Prostate gland (tissue), 2 donors: Measurements from ENCODE around the gene RNF44. TPM values are rescaled to one million over a fixed set of nuclear protein-coding genes. Genes with fewer than 3 reads are reported as not detected.

Experiments
- DNase-seq: peaks from one replicate; pipeline ENCODE4 v3.0.0-alpha.2; 2019; ENCODE audit warnings: low spot score
- H3K27ac ChIP-seq, 2 donors: fragments of 200-600 bp; sonication (generic); 2 replicates each; pipeline ENCODE4 v1.5.1; 2017 to 2019
- H3K27me3 ChIP-seq: fragments of 200-600 bp; sonication (generic); replicated peaks from 2 replicates; pipeline ENCODE4 v1.5.1; 2019; ENCODE audit not compliant: insufficient read depth
- H3K36me3 ChIP-seq, 2 donors: fragments of 200-600 bp; sonication (generic); 1 replicate in 1 of 2; 2 replicates in 1 of 2; pipeline versions ENCODE4 v1.5.1 to v1.8.1; 2017 to 2019
- H3K4me1 ChIP-seq: fragments of 200-600 bp; sonication (generic); replicated peaks from 2 replicates; pipeline ENCODE4 v1.5.1; 2019
- H3K4me3 ChIP-seq, 2 donors: fragments of 200-600 bp; sonication (generic); 2 replicates each; pipeline ENCODE4 v1.5.1; 2017 to 2019
- H3K9me3 ChIP-seq: fragments of 200-600 bp; sonication (generic); 2 replicates; pipeline ENCODE4 v1.5.1; 2017
- POLR2A ChIP-seq: fragments of 450-650 bp; IDR thresholded peaks from one replicate; pipeline ENCODE4 v1.6.1; 2016; ENCODE audit warnings: antibody characterized with exemption, mild to moderate bottlenecking
- POLR2AphosphoS5 ChIP-seq: sonication (generic); formaldehyde crosslinking; IDR thresholded peaks from one replicate; pipeline ENCODE4 v1.6.1; 2017; ENCODE audit warnings: antibody characterized with exemption
- WGBS: methylation state at CpG from one replicate; pipeline ENCODE4 v1.1.5; 2018; 5-methylcytosine and 5-hydroxymethylcytosine counted together
- intact Hi-C: fragments of 100-400 bp; cut with DNase I; formaldehyde crosslinking; loops from one replicate; pipeline ENCODE4 v1.14.2; 2022
- total RNA-seq, 2 donors: library from RNA; depleted of rRNA; stranded (reverse); fragments of >200 nt; gene quantifications; one replicate each; pipeline ENCODE4 v1.1.0, GENCODE V29; 2016
- TF ChIP-seq, protein P1 (sequence below), 4 experiments: fragments of 200-600 bp in 2 of 4; fragments of 450-650 bp in 2 of 4; sonication (generic) in 2 of 4; IDR thresholded peaks; 1 replicate in 3 of 4; 2 replicates in 1 of 4; pipeline ENCODE4 v1.5.1; 2016 to 2019; ENCODE audit warnings: antibody characterized with exemption in 4 of 4, mild to moderate bottlenecking in 2 of 4, moderate library complexity in 2 of 4

The RNF44 gene
- total RNA-seq, 2 donors from 2014 or later = 26.4 to 43.3 TPM

- H3K27me3 ChIP-seq = no peaks in the 10 kb centered on the region
- 7% methylated on average over 9 of the region's 9 CpGs for WGBS
- intact Hi-C loops = loop anchor here (2.0 to 5.0 kb wide), 2 partner anchors 87 to 118 kb away; partner anchors contain the start of genes CLTB and FAF2
- peaks cover 0 to 11% of the 10 kb centered on the region in 2 donors for H3K36me3 ChIP-seq
- peaks cover 14% of the 10 kb centered on the region for H3K4me1 ChIP-seq
- no peak for DNase-seq
- peak overlapping the region; percentile 92 to 95 for H3K4me3 ChIP-seq
- TF ChIP-seq POLR2AphosphoS5 (no peak), POLR2A (no peak)
- TF ChIP-seq, protein P1, sequence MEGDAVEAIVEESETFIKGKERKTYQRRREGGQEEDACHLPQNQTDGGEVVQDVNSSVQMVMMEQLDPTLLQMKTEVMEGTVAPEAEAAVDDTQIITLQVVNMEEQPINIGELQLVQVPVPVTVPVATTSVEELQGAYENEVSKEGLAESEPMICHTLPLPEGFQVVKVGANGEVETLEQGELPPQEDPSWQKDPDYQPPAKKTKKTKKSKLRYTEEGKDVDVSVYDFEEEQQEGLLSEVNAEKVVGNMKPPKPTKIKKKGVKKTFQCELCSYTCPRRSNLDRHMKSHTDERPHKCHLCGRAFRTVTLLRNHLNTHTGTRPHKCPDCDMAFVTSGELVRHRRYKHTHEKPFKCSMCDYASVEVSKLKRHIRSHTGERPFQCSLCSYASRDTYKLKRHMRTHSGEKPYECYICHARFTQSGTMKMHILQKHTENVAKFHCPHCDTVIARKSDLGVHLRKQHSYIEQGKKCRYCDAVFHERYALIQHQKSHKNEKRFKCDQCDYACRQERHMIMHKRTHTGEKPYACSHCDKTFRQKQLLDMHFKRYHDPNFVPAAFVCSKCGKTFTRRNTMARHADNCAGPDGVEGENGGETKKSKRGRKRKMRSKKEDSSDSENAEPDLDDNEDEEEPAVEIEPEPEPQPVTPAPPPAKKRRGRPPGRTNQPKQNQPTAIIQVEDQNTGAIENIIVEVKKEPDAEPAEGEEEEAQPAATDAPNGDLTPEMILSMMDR (IDR thresholded peaks at IDR 0.05) = no peak
- H3K27ac ChIP-seq = peak overlapping the region; percentile 98
- no peaks in the 10 kb centered on the region for H3K9me3 ChIP-seq
Observed at GRCh38 chr5:176535664-176536131, 1.5 kb downstream of the RNF44 start.

- 33% methylated on average over 11 of the region's 11 CpGs for WGBS
Observed at GRCh38 chr5:176535101-176535663, 2.0 kb downstream of the RNF44 start.

DNA sequence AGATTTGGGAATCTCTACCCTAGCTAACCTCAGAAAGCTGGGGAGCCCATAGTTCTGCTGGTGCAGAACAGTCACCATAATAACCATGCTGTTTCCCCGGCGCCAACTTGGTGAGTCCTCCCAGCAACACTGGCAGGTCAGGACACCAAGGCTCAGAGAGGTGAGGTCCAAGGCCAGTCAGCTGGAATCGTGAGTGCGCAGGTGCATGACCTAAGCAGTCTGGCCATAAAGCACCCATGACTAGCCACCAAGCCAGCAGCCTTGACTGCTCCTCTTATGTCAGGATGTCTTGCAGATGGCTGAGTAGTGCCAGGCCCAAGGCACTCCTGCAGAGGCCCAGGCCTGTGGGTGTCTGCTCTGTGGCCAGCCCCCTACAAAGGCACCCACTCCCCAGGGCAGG, 2.6 kb downstream of the RNF44 start:
- Histone ChIP-seq H3K4me3 (no peak overlapping the region), H3K36me3 (peaks cover 0 to 17% of the 10 kb centered on the region in 2 donors), H3K9me3 (no peaks in the 10 kb centered on the region), H3K27ac (peak overlapping the region; percentile 98), H3K4me1 (peaks cover 14% of the 10 kb centered on the region), H3K27me3 (no peaks in the 10 kb centered on the region)
- DNase-seq = no peak
- intact Hi-C loops = loop anchor here (5.0 kb wide), 1 partner anchor 117 kb away; the partner anchor contains the start of gene CLTB
- TF ChIP-seq, protein P1 (IDR thresholded peaks at IDR 0.05) = no peak
- TF ChIP-seq POLR2AphosphoS5 = no peak
- TF ChIP-seq POLR2A = no peak
- 32% methylated on average over 4 of the region's 4 CpGs for WGBS

More at GRCh38 chr5:176535101-176535663, 2.0 kb downstream of the RNF44 start:
- peak; percentile 40 for DNase-seq
- Histone ChIP-seq H3K27me3 (no peaks in the 10 kb centered on the region), H3K4me3 (peak overlapping the region; percentile 92 to 95), H3K27ac (peak overlapping the region; percentile 98), H3K36me3 (peaks cover 0 to 15% of the 10 kb centered on the region in 2 donors), H3K4me1 (peaks cover 14% of the 10 kb centered on the region), H3K9me3 (no peaks in the 10 kb centered on the region)
- intact Hi-C loops = loop anchor here (5.0 kb wide), 1 partner anchor 118 kb away; the partner anchor contains the start of gene CLTB
- TF ChIP-seq POLR2AphosphoS5 (peak; percentile 33), POLR2A (peak; percentile 60)
- TF ChIP-seq, protein P1 (IDR thresholded peaks at IDR 0.05) = no peak

DNA sequence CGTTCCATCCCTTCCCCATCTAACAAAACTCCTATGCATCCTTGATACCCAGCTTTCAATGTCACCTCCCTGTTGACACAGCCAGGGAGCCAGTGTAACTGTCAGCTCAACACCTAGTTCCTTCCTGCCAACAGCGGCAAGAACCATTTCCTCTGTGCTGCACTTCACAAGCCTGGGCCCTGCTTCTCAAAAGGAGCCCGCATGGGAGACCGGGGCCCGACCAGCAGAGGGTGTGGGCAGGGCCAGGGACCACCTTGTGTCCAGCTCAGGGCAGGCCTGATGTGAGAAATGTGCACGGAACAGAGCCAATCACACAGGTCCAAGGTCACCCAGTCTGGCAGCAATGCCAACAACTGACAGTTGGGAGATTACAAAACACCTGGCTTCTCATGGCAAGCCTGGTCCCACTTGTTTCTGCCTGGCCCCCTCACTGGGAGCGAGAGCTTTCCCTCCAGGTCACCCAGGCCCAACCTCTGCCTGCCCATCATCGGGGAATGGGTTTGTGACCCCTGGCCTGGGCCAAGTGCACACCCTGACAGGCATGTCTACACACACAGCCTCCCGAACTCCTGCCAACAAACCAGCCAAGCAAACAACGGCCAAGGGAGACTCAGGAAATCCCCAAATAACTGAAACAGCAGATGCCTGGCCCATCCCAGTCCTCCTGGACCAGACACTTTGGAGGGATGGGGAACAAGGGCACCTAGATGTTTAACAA, 3.1 kb downstream of the RNF44 start:
- Histone ChIP-seq H3K9me3 (no peaks in the 10 kb centered on the region), H3K27ac (peak overlapping the region; percentile 98), H3K4me3 (no peak overlapping the region), H3K4me1 (peaks cover 14% of the 10 kb centered on the region), H3K36me3 (peaks cover 0 to 23% of the 10 kb centered on the region in 2 donors), H3K27me3 (no peaks in the 10 kb centered on the region)
- intact Hi-C loops = no loop called here
- TF ChIP-seq POLR2AphosphoS5 (no peak), POLR2A (no peak)
- TF ChIP-seq, protein P1 (IDR thresholded peaks at IDR 0.05) = no peak
- no peak for DNase-seq
- 6% methylated on average over 9 of the region's 10 CpGs for WGBS
